Measurements from ENCODE around the gene ZNF516.

Gene ZNF516

GRCh38 chr18:76380127-76380729 lies 114.8 kb downstream of the ZNF516 start:
- no peak for DNase-seq (ENCODE audit: low spot score)

GRCh38 chr18:76379226-76380126 lies 115.6 kb downstream of the ZNF516 start:
- no peak for DNase-seq (ENCODE audit: low spot score)

DNA sequence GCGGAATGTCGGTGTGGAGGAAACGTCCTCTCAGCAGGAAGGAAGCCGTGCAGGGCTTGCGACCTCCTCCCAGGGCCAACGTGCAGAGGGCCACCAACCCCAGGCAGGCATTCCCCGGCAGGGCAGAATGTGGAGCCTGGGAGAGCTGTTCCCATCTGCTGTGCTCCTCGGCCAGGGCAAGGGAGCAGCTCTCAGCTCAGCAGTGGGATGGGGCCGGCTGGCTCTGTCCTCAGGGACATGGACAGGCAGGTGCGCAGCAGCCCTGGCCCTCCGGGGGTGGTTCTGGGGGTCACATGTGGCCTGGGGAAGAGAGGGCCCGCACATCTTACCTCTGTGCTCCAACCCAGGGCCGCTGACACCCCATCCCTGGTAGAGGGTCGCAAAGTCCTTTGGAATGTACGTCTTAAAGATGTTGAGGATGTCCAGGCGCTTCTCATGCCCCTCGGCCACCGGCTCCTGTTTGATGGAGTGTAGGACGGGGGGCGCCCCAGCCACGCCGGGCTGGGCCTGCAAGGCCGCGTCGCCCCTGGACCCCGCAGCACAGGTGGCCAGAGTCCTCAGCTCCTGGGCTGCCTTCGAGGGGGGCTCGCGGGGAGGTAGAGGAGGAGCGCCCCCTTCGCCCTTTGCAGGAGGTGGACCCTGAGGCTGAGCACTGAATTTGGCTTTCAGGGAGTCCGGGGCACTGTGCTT lies 116.4 kb downstream of the ZNF516 start:
- DNase-seq (ENCODE audit: low spot score): no peak

GRCh38 chr18:76377359-76377756 lies 117.7 kb downstream of the ZNF516 start:
- no peak for DNase-seq (ENCODE audit: low spot score)

DNA sequence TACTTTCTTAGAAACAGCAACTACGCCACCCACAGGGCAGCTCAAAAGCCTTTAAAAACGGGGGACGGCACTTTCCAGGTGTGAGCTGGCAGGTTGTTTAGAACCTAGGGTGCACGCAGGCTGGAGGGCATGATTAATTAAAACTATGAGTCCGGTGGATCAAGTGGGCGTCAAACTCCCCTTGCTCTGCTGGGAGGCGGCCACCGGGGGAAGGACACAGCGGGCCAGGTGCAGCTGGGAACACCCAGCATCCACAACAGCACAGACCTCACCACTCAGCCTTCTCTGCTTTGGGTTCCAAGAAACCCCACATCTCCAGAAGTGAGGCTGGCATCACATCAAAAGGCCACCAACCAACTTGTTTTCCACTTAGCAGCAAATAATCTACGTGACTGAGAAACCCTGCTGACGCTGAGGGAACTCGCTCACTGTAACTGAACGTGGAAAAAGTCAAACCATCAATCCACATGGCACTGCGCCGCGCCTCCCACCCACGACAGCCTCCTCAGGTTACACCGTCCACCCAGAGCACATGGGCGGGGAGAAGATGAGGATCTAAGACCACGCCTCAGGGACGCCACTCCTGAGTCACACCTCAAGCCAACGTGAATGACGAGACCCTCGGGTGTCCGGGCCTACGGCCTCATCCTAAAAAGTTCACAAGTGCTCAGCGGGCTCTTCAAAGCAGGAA lies 118.2 kb downstream of the ZNF516 start:
- DNase-seq (ENCODE audit: low spot score): no peak

GRCh38 chr18:76376225-76376624 lies 118.8 kb downstream of the ZNF516 start:
- DNase-seq (ENCODE audit: low spot score): no peak

DNA sequence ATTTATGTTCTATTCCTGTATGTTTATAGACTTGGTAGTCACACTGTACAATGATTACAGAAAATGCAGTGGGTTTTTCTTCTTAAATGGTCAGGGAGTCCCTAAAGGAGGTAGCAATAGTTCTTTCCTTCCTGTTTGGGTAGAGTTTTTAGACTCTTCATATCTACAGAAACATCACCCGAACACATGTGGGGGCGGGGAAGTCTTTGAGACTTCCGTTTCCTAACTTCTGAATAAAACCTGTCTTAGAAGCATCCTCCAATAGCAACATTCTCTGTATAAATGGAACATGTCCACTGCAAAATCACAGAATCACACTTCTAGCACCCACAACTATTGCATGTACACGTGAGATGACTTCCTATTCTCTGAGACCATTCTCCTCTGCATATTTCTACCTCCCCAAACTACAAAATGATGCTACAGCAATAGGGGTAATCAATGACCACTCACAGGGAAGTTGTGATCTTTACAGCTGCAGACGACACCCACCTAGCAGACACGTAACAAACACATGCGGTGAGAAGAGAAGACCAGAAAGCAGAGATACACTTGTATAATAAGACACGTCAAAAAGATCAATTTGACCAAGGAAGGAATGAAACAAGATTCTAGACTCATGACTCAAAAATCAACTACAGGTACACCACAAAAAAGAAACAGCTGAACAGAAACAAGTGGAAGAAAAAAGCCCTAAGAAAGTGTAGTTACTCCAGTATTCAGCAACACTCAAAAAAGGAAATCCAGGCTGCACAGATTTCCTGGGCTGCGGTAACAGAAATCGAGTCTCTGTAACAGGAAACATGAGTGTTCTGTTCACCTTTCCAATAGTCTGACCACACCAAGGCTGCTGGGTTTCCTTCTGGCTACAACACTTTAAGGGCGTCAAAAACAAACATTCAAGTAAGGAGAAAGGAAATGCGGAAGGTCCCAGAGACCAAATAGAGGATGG lies 120.4 kb downstream of the ZNF516 start:
- no peak for DNase-seq (ENCODE audit: low spot score)

GRCh38 chr18:76373297-76373696 lies 121.7 kb downstream of the ZNF516 start:
- DNase-seq (ENCODE audit: low spot score): no peak

GRCh38 chr18:76371301-76372203 lies 123.5 kb downstream of the ZNF516 start:
- DNase-seq (ENCODE audit: low spot score): no peak

DNA sequence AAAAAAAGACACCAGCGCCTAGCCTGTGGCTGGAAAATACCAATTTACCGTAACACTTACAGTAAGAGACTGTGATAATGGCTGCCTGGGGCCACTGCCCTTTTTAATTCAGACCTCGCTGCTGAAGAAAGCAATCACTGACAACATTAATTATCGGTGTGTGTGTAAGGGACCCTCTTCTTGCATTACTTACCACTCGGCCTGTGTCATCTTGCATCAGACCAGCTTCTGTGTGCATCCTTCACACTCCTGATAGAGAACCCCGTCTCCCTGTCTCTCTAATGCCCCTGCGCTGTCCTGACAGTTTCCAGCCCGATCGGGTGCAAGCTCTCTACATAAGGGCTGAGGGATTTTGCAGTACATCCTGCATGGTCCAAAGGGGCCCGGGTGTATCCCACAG lies 124.4 kb downstream of the ZNF516 start:
- no peak for DNase-seq (ENCODE audit: low spot score)

GRCh38 chr18:76370201-76370600 lies 124.8 kb downstream of the ZNF516 start:
- no peak for DNase-seq (ENCODE audit: low spot score)

DNA sequence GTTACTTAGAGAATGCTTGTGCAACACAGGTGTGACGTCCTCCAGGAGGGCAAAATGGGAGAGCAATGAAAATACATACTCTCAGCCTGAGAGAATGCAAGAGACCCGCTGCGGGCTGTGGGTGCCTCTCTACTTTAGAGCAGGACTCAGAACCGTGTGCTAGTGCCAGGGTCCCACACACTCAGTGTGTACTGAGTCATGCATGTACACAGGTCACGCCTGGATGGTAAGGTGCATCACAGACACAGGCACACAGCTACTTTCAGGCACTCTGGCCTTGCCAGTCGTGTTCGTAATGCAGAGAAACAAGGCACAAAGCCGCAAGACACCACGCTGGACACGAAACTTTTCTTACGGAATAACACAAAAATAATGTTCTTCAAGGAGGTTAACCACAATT lies 125.3 kb downstream of the ZNF516 start:
- no peak for DNase-seq (ENCODE audit: low spot score)

DNA sequence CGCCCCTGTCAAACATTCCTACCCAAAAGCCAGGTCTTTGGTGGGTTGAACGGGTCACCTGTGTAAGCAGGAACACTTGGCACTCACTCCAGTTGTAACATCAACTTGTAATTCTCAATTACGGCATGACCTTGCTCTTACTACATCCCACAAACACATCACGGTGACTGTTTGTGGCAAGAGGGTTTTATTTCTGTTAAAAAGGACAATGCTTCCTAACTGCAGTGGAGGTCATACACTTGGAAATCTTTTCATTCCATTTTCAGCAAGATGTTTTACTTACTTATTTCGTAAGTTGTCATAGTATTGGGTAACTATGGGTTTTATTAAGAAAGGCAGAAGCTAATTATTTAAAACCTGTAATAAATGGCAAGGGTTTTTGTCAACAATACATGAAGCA lies 126.1 kb downstream of the ZNF516 start:
- DNase-seq (ENCODE audit: low spot score): no peak

- DNase-seq (ENCODE audit: low spot score): no peak
Measured at GRCh38 chr18:76368271-76368670, 126.8 kb downstream of the ZNF516 start.

GRCh38 chr18:76367168-76368125 lies 127.6 kb downstream of the ZNF516 start:
- DNase-seq (ENCODE audit: low spot score): no peak

DNA sequence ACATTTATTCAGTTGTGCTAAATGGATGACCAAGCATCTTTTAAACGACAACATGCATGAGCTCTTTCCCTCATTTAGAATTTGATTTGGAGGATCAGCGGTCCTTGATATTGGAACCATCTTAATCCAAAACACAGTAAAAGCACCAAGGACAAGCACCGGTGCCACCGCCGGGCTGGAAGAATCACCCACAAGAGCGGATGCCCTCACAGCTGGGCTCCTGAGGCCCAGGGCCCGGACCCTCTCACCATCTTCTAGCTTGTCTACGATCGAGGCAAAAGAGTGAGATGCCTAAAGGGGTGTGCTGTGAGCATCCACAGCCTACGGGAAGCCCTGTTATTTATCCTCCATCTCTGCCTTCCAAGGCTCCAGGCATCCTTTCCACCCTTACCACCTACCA lies 129.5 kb downstream of the ZNF516 start:
- no peak for DNase-seq (ENCODE audit: low spot score)

- DNase-seq (ENCODE audit: low spot score): no peak
Measured at GRCh38 chr18:76364282-76365259, 130.5 kb downstream of the ZNF516 start.
